Skeletal muscle tissue (tissue), 4 donors: ENCODE data around the gene EXOC4. TPM values are rescaled to one million over a fixed set of nuclear protein-coding genes. Genes with fewer than 3 reads are reported as not detected.

Experiments used
- H3K27ac ChIP-seq: one replicate; pipeline ENCODE4 v1.7.0; 2013; ENCODE audit warnings: mild to moderate bottlenecking, low read depth, low read length, inconsistent platforms
- H3K27me3 ChIP-seq, 3 donors: one replicate each; pipeline ENCODE4 v1.7.0; 2013; ENCODE audit warnings: low read length in 3 of 3; ENCODE audit not compliant: control insufficient read depth in 3 of 3, insufficient read depth in 3 of 3
- H3K36me3 ChIP-seq, 3 donors: one replicate each; pipeline ENCODE4 v1.7.0; 2013; ENCODE audit warnings: low read length in 3 of 3; ENCODE audit not compliant: control insufficient read depth in 3 of 3, insufficient read depth in 3 of 3
- H3K4me1 ChIP-seq, 3 donors: one replicate each; pipeline ENCODE4 v1.7.0; 2013; ENCODE audit warnings: low read length in 3 of 3, mild to moderate bottlenecking in 3 of 3; ENCODE audit not compliant: control insufficient read depth in 3 of 3, insufficient read depth in 3 of 3
- H3K4me3 ChIP-seq, 3 donors: one replicate each; pipeline ENCODE4 v1.7.0; 2013; ENCODE audit warnings: low read length in 3 of 3
- H3K9ac ChIP-seq, 3 donors: one replicate each; pipeline ENCODE4 v1.7.0; 2013; ENCODE audit warnings: low read length in 3 of 3, mild to moderate bottlenecking in 3 of 3, moderate library complexity in 2 of 3, low read depth in 1 of 3
- H3K9me3 ChIP-seq, 3 donors: one replicate each; pipeline ENCODE4 v1.7.0; 2013; ENCODE audit warnings: low read length in 3 of 3; ENCODE audit not compliant: control insufficient read depth in 3 of 3
- total RNA-seq: library from RNA; depleted of rRNA; stranded (reverse); fragments of >200 nt; gene quantifications from one replicate; pipeline ENCODE4 v1.2.3, GENCODE V29; 2014
- donor health status: Osteomylitis.

EXOC4 gene
- total RNA-seq, 1 donor from 2014 or later: 129 TPM

- H3K27ac ChIP-seq: no peak overlapping the region
- H3K9me3 ChIP-seq: no peaks in the 10 kb centered on the region
- no peak overlapping the region for H3K9ac ChIP-seq
- H3K27me3 ChIP-seq: no peaks in the 10 kb centered on the region
- no peaks in the 10 kb centered on the region for H3K36me3 ChIP-seq
- H3K4me1 ChIP-seq: peaks cover 0 to 2% (median 0%) of the 10 kb centered on the region in 3 donors
- no peak overlapping the region for H3K4me3 ChIP-seq
Measured at GRCh38 chr7:133528796-133529195, 275.9 kb downstream of the EXOC4 start.

- Histone ChIP-seq H3K4me3 (no peak overlapping the region), H3K36me3 (no peaks in the 10 kb centered on the region), H3K27ac (no peak overlapping the region), H3K9me3 (no peaks in the 10 kb centered on the region), H3K9ac (no peak overlapping the region), H3K27me3 (no peaks in the 10 kb centered on the region), H3K4me1 (peaks cover 0 to 2% (median 0%) of the 10 kb centered on the region in 3 donors)
Measured at GRCh38 chr7:133529861-133530260, 277.0 kb downstream of the EXOC4 start.

DNA sequence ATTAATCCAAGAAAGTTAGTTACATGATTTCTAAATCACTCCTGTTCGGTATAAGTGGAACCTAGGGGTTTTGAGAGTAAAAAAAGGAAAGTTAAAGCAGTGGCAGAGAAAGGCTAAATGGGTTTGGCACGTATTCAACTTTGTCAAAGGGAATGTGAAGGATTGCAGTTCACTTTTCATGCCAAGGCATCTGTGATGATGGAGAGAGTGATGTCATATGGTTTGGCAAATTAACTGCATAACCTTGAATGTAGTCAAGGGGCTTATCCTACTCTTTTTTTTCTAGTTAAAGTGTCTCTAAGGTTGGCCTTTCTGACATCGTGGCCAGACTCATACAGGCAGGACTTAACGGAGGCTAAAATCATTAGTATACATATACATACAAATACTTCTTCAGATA lies 277.8 kb downstream of the EXOC4 start:
- H3K36me3 ChIP-seq: no peaks in the 10 kb centered on the region
- H3K4me1 ChIP-seq: peaks cover 0 to 2% (median 0%) of the 10 kb centered on the region in 3 donors
- no peak overlapping the region for H3K4me3 ChIP-seq
- no peak overlapping the region for H3K9ac ChIP-seq
- H3K27ac ChIP-seq: no peak overlapping the region
- H3K9me3 ChIP-seq: no peaks in the 10 kb centered on the region
- no peaks in the 10 kb centered on the region for H3K27me3 ChIP-seq

DNA sequence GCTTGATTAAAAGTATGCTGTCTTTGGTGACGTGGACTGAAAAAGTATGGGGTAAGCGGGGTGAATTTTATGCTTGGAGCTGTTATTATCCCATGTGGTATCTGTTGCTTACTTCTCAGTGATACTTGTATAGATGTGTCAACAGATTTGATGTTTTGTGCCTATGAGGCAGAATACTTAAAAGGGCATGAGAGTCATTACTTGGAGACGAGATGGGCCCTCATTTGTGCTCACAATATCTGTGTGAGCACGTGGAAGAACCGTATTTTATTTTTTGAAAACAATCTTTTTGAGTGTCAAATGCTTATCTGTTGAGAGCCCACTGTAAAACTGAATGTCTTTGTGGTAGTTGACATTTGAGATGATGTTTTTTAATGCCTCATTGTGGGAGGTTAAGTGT lies 281.9 kb downstream of the EXOC4 start:
- Histone ChIP-seq H3K4me3 (no peak overlapping the region), H3K9me3 (no peaks in the 10 kb centered on the region), H3K36me3 (no peaks in the 10 kb centered on the region), H3K4me1 (no peaks in the 10 kb centered on the region), H3K27me3 (no peaks in the 10 kb centered on the region), H3K9ac (no peak overlapping the region), H3K27ac (no peak overlapping the region)

- Histone ChIP-seq H3K27me3 (no peaks in the 10 kb centered on the region), H3K4me1 (no peaks in the 10 kb centered on the region)
Measured at GRCh38 chr7:133535308-133535707, 282.4 kb downstream of the EXOC4 start.

DNA sequence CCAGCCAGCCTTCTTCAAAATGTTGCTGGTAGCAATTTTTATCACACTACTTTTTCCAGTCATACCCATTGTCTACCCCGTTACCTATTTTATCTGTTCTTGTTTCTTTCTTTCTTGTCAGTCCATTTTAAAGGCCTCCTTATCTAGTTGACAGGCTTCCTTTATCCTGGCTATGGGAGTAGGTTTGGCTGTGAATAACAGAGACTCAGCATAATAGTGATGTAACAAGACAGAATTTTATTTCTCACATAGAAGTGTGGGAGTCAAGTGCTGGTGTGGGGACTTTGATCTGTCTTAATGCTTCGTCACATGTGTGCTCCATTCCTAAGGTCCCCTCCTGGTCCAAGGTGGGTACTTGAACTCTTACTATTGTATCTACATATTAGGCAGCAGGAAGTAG lies 283.6 kb downstream of the EXOC4 start:
- Histone ChIP-seq H3K9ac (no peak overlapping the region), H3K27me3 (no peaks in the 10 kb centered on the region), H3K27ac (no peak overlapping the region), H3K4me3 (no peak overlapping the region), H3K9me3 (no peaks in the 10 kb centered on the region), H3K4me1 (no peaks in the 10 kb centered on the region), H3K36me3 (no peaks in the 10 kb centered on the region)

More at GRCh38 chr7:133535308-133535707, 282.4 kb downstream of the EXOC4 start:
- Histone ChIP-seq H3K9ac (no peak overlapping the region), H3K27ac (no peak overlapping the region), H3K9me3 (no peaks in the 10 kb centered on the region), H3K36me3 (no peaks in the 10 kb centered on the region), H3K4me3 (no peak overlapping the region)

DNA sequence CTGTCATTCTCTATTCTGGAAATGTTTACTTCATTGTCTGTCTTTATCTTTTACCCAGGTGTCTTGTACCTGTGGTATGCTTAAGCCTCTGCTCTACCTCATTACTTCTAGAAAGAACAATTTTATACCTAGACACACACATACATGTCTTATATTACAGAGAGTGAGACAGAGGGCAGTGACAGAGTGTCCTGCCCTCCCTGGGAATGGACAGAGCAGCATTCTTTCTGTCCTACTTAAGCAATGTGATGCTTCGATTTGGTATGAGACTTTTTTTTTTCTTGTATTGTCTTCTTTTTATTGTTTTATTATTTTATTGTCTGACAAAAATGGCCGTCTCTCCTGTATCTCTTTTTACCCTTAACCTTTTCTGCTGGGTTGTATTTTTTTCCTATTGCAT lies 286.1 kb downstream of the EXOC4 start:
- Histone ChIP-seq H3K27me3 (no peaks in the 10 kb centered on the region), H3K27ac (no peak overlapping the region), H3K4me3 (no peak overlapping the region), H3K36me3 (no peaks in the 10 kb centered on the region), H3K9ac (no peak overlapping the region), H3K9me3 (no peaks in the 10 kb centered on the region), H3K4me1 (no peaks in the 10 kb centered on the region)

- no peak overlapping the region for H3K9ac ChIP-seq
- no peaks in the 10 kb centered on the region for H3K36me3 ChIP-seq
- no peak overlapping the region for H3K27ac ChIP-seq
- H3K4me3 ChIP-seq: no peak overlapping the region
- no peaks in the 10 kb centered on the region for H3K9me3 ChIP-seq
- H3K27me3 ChIP-seq: no peaks in the 10 kb centered on the region
- no peaks in the 10 kb centered on the region for H3K4me1 ChIP-seq
Measured at GRCh38 chr7:133540096-133540860, 287.4 kb downstream of the EXOC4 start.

GRCh38 chr7:133542209-133542780 lies 289.4 kb downstream of the EXOC4 start:
- H3K27me3 ChIP-seq: no peaks in the 10 kb centered on the region

DNA sequence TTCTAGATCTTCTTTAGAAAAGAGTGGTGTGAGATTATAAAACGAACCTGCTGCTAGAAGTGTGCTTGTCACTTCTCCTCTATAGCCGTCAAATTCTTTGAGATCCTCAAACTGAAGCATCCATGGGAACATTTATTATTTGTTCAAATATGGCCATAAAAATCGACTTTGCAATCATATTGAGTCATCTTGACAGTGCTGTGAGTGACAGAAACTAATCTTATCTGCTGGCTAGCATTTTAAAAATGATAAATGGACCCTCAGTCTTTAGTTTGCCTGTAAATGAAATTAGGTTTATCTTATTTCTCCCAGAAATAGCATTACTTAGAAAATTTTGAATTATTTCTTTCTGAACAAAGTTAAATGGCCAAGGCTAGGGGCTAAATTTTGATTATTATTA lies 290.8 kb downstream of the EXOC4 start:
- no peaks in the 10 kb centered on the region for H3K36me3 ChIP-seq
- no peaks in the 10 kb centered on the region for H3K27me3 ChIP-seq
- H3K4me1 ChIP-seq: no peaks in the 10 kb centered on the region

More at GRCh38 chr7:133542209-133542780, 289.4 kb downstream of the EXOC4 start:
- no peaks in the 10 kb centered on the region for H3K36me3 ChIP-seq
- no peaks in the 10 kb centered on the region for H3K9me3 ChIP-seq
- no peaks in the 10 kb centered on the region for H3K4me1 ChIP-seq
- no peak overlapping the region for H3K9ac ChIP-seq
- H3K4me3 ChIP-seq: no peak overlapping the region
- H3K27ac ChIP-seq: no peak overlapping the region

More for the DNA sequence above, 290.8 kb downstream of the EXOC4 start:
- no peak overlapping the region for H3K27ac ChIP-seq
- H3K9me3 ChIP-seq: no peaks in the 10 kb centered on the region
- H3K4me3 ChIP-seq: no peak overlapping the region
- no peak overlapping the region for H3K9ac ChIP-seq
